Effector memory CD4-positive, alpha-beta T cell (primary cell): ENCODE data around the gene MATR3.

Experiments
- DNase-seq, 3 donors: peaks; one replicate each; pipeline ENCODE4 v3.0.0-alpha.2; 2020
- H3K27ac ChIP-seq: 2 replicates; pipeline ENCODE4 v1.7.0; 2013; ENCODE audit warnings: mild to moderate bottlenecking, low read length, moderate library complexity; ENCODE audit not compliant: insufficient read depth, poor library complexity, severe bottlenecking
- H3K27me3 ChIP-seq: replicated peaks from 2 replicates; pipeline ENCODE4 v1.7.0; 2013; ENCODE audit warnings: mild to moderate bottlenecking, low read length; ENCODE audit not compliant: insufficient read depth, control insufficient read depth, poor library complexity, severe bottlenecking
- H3K36me3 ChIP-seq: 2 replicates; pipeline ENCODE4 v1.7.0; 2013; ENCODE audit warnings: mild to moderate bottlenecking, low read length, moderate library complexity; ENCODE audit not compliant: control insufficient read depth, insufficient read depth
- H3K4me1 ChIP-seq: 2 replicates; pipeline ENCODE4 v1.7.0; 2013; ENCODE audit warnings: low read length, mild to moderate bottlenecking; ENCODE audit not compliant: control insufficient read depth, insufficient read depth, poor library complexity, severe bottlenecking
- H3K4me3 ChIP-seq: 2 replicates; pipeline ENCODE4 v1.7.0; 2013; ENCODE audit warnings: low read length, low read depth, mild to moderate bottlenecking; ENCODE audit not compliant: insufficient read depth, poor library complexity, severe bottlenecking
- H3K9me3 ChIP-seq: 2 replicates; pipeline ENCODE4 v1.7.0; 2013; ENCODE audit warnings: mild to moderate bottlenecking, low read length, moderate library complexity; ENCODE audit not compliant: control insufficient read depth

Gene MATR3

DNA sequence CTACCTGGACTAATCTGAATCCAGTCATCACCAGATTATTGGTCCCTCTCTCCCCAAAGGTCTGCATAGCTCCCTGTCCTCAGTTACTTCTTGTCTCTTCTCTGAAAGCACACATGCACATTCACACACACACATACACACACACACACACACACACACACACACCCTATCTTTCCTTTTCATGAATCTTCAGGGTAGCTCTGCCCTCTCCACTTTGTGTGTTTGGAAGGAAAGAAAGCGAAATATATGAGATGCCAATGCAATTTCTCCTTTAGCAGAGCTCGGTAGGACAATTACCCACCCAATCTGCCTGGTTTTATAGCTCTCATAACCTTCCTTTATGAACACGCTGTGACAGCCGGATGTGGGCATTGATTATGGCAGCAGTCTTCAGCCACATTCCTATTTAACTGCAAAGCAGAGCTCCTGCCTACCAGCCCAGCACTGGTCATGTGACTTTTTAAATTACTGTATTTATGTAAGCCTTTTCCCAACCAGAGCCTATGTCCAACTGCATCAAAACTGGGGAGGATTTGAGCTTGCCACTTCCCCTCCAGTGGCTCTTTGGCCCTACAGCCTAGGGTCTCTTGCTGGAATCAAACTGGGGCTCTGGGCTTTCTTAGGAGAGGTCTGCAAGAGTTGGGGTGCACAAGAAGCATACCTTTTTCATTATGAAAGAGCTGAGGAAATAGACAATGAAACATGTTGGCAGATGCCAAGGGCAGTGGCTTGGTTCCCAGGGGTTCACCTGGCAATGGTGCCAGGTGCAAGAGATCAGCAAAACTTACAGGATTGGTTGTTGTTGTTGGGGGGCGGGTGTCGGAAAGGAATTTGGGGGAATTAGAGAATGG lies 20.8 kb upstream of the MATR3 start:
- Histone ChIP-seq H3K4me1 (peaks cover 21% of the 10 kb centered on the region), H3K4me3 (peak overlapping the region; percentile 51)

DNA sequence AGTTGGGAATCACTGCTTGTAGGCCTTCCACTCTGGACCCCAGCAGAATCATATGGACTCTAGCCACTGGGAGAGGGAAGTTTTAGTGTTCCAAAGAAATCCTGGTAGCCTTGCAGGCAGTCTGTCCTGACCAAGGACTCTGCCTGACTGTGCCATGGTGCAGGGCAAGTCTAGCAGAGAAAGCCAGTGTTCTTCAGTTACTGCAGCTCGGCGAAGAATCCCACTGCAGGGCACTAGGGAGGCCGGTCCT lies 20.3 kb upstream of the MATR3 start:
- Histone ChIP-seq H3K4me1 (peaks cover 21% of the 10 kb centered on the region), H3K9me3 (no peaks in the 10 kb centered on the region), H3K27ac (peak overlapping the region; percentile 59), H3K27me3 (no peaks in the 10 kb centered on the region), H3K4me3 (peak overlapping the region; percentile 51), H3K36me3 (no peaks in the 10 kb centered on the region)
- DNase-seq, result no peak

More for the DNA sequence above, 20.8 kb upstream of the MATR3 start:
- no peaks in the 10 kb centered on the region for H3K36me3 ChIP-seq
- peak overlapping the region; percentile 59 for H3K27ac ChIP-seq
- H3K9me3 ChIP-seq, result no peaks in the 10 kb centered on the region
- H3K27me3 ChIP-seq, result no peaks in the 10 kb centered on the region
- DNase-seq, result peak in 1 of 3 donors; percentile 21

DNA sequence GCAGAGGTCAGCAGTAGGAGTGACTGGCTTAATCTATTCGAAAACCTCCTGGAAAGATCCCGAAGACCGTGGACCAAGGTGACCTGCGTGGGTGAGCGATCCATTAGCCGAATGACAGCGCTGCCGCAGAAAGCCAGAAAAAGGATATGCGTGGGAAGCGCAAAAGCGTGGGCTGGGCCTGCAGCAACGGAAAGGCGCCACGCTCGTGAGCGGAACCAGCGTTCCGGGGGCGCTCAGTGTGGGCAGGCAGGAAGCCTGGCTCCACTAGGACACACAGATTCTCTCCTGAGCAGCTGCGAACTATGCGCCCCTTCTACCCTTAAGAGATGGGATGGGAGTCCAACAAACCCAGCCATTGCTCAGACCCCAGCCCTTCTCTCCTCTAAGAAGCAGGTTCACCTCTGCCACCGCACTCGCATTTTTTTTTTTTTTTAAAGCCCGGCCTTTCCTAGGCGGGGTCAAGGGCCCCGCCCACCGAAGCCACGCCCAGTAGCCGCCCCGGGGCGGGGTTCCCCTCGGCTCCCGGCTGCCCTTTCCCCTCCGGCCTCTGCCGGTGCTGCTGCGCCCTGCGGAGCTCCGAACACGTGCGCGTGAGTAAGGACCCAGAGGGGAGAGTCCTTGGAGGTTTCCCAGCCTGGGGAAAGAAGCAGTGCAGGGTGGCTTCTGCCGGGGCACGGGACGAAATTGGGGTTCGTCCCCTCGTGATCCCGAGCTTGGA lies 19.8 kb upstream of the MATR3 start:
- H3K27ac ChIP-seq, result peak overlapping the region; percentile 59
- H3K4me1 ChIP-seq, result peaks cover 21% of the 10 kb centered on the region
- H3K4me3 ChIP-seq, result peak overlapping the region; percentile 51
- no peaks in the 10 kb centered on the region for H3K27me3 ChIP-seq
- DNase-seq, result peak; percentile 79 to 82 (median 82)
- no peaks in the 10 kb centered on the region for H3K36me3 ChIP-seq
- H3K9me3 ChIP-seq, result no peaks in the 10 kb centered on the region

DNA sequence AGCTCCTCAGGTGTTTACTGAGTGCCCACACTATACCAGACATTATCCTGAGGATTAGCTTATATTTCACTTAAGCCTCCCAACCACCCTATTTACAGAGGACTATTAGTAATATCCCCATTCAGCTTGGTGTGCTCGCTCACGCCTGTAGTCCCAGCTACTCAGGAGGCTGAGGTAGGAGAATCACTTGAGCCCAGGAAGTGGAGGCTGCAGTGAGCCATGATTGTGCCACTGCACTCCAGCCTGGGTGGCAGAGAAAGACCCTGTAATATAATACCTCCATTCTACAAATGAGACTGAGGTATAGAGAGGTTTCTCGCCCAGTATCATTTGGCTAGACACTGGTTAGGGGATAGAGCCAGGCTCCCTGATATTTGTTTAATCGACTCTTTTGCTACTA lies 18.0 kb upstream of the MATR3 start:
- Histone ChIP-seq H3K27ac (no peak overlapping the region), H3K4me3 (no peak overlapping the region), H3K4me1 (peaks cover 21% of the 10 kb centered on the region), H3K9me3 (no peaks in the 10 kb centered on the region), H3K27me3 (no peaks in the 10 kb centered on the region), H3K36me3 (peaks cover 3% of the 10 kb centered on the region)
- no peak for DNase-seq

DNA sequence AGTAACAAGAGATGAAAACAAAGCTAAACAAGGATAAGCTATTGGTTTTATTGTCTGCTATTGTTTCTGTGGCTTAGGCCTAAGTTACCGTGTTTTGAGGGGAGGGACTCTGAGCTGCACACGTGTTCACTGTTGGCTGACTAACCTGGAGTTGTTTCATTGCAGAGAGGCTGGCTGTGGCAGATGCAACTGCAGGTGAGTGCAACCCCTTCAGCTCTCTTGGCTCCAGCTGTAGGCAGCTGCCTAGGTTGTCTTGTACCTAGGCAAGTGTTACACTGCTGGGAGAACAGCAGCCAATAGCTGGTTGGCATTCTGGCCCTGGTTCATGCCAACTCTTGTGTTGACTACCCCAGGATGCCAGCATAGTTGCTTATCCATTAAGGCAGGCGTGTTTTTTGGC lies 17.6 kb upstream of the MATR3 start:
- no peaks in the 10 kb centered on the region for H3K27me3 ChIP-seq
- H3K4me3 ChIP-seq, result no peak overlapping the region
- DNase-seq, result no peak
- no peaks in the 10 kb centered on the region for H3K9me3 ChIP-seq
- no peak overlapping the region for H3K27ac ChIP-seq
- peaks cover 21% of the 10 kb centered on the region for H3K4me1 ChIP-seq
- peaks cover 3% of the 10 kb centered on the region for H3K36me3 ChIP-seq

DNA sequence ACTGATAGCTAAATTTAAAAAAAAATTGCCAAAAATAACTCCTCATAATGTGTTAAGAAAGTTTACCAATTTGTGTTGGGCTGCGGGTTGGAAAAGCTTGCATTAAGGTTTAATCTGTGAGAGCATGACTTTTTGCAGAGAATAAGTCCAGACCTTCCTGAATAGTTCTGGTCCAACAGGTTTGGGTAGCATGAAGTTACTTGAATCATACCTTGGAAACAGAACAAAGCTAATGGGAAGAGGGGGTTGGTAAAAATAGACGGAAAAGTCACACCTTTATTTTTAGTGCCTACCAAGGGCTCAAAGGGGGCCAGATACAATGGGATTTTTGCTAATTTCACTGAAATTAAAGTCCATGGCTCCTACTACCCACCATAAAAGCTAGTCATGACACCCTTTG lies 17.1 kb upstream of the MATR3 start:
- Histone ChIP-seq H3K36me3 (peaks cover 3% of the 10 kb centered on the region), H3K27me3 (no peaks in the 10 kb centered on the region), H3K4me1 (peaks cover 21% of the 10 kb centered on the region), H3K9me3 (no peaks in the 10 kb centered on the region), H3K4me3 (no peak overlapping the region), H3K27ac (no peak overlapping the region)
- DNase-seq, result no peak

DNA sequence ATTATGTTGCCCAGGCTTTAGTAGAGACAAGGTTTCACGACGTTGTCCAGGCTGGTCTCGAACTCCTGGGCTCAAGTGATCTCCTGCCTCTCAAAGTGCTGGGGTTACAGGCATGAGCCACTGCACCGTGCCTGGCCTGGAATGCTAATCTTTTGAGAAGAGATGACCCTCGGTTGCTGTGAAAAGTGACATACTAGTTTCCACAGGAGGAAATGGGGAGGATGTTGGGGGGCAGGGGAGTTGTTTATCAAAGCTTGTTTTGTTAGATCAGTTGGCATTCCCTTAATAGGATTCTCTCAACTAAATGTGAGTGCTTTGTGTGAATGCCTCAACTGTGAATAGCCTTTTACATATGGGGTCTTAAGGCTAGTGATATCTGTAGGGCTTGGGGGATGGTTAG lies 16.4 kb upstream of the MATR3 start:
- no peak for DNase-seq
- peaks cover 21% of the 10 kb centered on the region for H3K4me1 ChIP-seq
- H3K27ac ChIP-seq, result no peak overlapping the region
- H3K27me3 ChIP-seq, result no peaks in the 10 kb centered on the region
- H3K9me3 ChIP-seq, result no peaks in the 10 kb centered on the region
- no peak overlapping the region for H3K4me3 ChIP-seq
- peaks cover 3% of the 10 kb centered on the region for H3K36me3 ChIP-seq

DNA sequence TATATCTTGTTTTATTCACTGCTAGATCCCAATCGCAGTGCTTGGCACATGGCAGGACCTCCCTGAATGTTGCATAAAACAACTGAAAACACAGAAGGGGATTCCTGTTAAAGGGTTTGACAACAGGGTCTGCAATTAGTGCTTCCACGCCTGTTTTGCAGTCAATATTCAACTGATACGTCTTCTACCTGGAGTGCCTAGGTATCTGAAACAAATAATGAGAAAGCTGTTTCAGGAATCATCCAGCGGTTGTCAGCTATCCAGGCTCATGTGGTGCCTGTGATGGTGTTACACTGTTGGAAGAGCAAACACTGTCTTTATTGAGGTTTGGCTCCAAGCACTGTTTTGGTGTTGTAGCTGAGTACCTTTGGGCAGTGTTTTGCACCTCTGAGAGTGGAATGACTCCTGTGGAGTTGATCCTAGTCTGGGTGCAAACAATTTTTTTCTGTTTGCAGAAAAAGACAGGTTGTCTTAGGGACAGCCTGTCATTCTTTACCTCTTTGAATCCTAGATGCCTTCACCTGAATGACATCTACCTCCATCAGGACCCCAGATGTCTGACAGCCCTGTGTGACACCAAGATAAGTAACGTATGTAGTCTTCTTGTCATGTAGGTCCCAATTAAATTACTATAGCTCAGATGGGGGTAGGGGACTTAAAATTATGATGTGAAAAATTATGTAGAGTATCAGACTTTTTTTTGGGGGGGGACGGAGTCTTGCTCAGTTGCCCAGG lies 14.8 kb upstream of the MATR3 start:
- H3K9me3 ChIP-seq, result no peaks in the 10 kb centered on the region
- no peak for DNase-seq
- H3K4me1 ChIP-seq, result peaks cover 8% of the 10 kb centered on the region
- peaks cover 12% of the 10 kb centered on the region for H3K36me3 ChIP-seq
- H3K4me3 ChIP-seq, result no peak overlapping the region
- H3K27me3 ChIP-seq, result no peaks in the 10 kb centered on the region
- H3K27ac ChIP-seq, result no peak overlapping the region

DNA sequence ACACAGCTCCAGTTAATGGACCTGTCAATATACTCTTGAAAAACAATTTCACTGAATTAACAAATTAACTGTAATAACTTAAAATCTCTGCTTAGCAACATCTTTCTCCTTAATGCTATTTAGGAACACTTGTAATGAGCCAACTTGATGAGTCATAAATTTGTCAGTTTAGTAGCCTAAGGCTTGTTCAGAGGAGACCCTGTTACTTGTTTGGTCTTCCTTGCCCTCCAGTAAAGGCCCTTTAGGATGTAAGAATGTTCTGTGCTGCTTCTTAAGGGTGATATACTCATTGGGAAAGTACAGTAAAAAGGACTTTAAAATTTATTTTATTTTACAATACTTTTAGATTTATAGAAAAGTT lies 11.4 kb upstream of the MATR3 start:
- no peaks in the 10 kb centered on the region for H3K9me3 ChIP-seq
- H3K27ac ChIP-seq, result no peak overlapping the region
- no peaks in the 10 kb centered on the region for H3K4me1 ChIP-seq
- H3K36me3 ChIP-seq, result peaks cover 15% of the 10 kb centered on the region
- no peak for DNase-seq
- no peaks in the 10 kb centered on the region for H3K27me3 ChIP-seq
- H3K4me3 ChIP-seq, result no peak overlapping the region
